Heart right ventricle (tissue), 16 donors: ENCODE measurements around the gene TTC4. TPM values are rescaled to one million over a fixed set of nuclear protein-coding genes. Genes with fewer than 3 reads are reported as not detected.
A peak's percentile ranks its signal among the peaks of the same experiment; 100 is the strongest.

Source experiments
- ATAC-seq, 8 donors: fragments of 200-7000 bp; cut with Tn5 transposase; one replicate each; pipeline ENCODE4 v1.9.1; 2020; ENCODE audit warnings: mild to moderate bottlenecking in 8 of 8, moderate library complexity in 8 of 8, moderate number of reproducible peaks in 1 of 8
- DNase-seq, 2 donors: peaks; one replicate each; pipeline ENCODE4 v3.0.0-alpha.2; 2020
- H3K27ac ChIP-seq, 10 donors: fragments of 200-600 bp; sonication (generic) in 2 of 10; one replicate each; pipeline versions ENCODE4 v1.5.0 to v1.8.0; 2020 to 2022; ENCODE audit warnings: mild to moderate bottlenecking in 3 of 10
- H3K27me3 ChIP-seq, 7 donors: fragments of 200-600 bp; one replicate each; pipeline ENCODE4 v1.8.0; 2021 to 2022; ENCODE audit warnings: mild to moderate bottlenecking in 2 of 7
- H3K36me3 ChIP-seq, 9 donors: fragments of 200-600 bp; sonication (generic) in 1 of 9; one replicate each; pipeline versions ENCODE4 v1.5.0 to v1.8.0; 2020 to 2022; ENCODE audit warnings: mild to moderate bottlenecking in 2 of 9
- H3K4me1 ChIP-seq, 9 donors: fragments of 200-600 bp; sonication (generic) in 1 of 9; one replicate each; pipeline versions ENCODE4 v1.5.0 to v1.8.0; 2020 to 2022; ENCODE audit warnings: mild to moderate bottlenecking in 4 of 9
- H3K4me3 ChIP-seq, 10 donors: fragments of 200-600 bp; sonication (generic) in 2 of 10; one replicate each; pipeline versions ENCODE4 v1.5.0 to v1.8.0; 2020 to 2022; ENCODE audit warnings: mild to moderate bottlenecking in 7 of 10, moderate library complexity in 2 of 10
- H3K9me3 ChIP-seq, 11 donors: fragments of 200-600 bp in 10 of 11; sonication (generic) in 2 of 11; one replicate each; pipeline versions ENCODE4 v1.5.0 to v1.8.0; 2013 to 2022; ENCODE audit warnings: mild to moderate bottlenecking in 2 of 11, control low read depth in 1 of 11, moderate library complexity in 1 of 11
- WGBS, 2 donors: extraction: QIAGEN DNeasy Blood & Tissue Kit; methylation state at CpG; one replicate each; pipeline ENCODE4 v1.1.7; 2013; ENCODE audit warnings: inconsistent platforms in 1 of 2; 5-methylcytosine and 5-hydroxymethylcytosine counted together
- intact Hi-C, 10 donors: fragments of 100-400 bp; cut with DNase I; formaldehyde crosslinking; loops; one replicate each; pipeline versions ENCODE4 v1.11.1 to v1.14.2; 2022
- polyA plus RNA-seq, 2 donors: library from polyadenylated mRNA; stranded (reverse); fragments of 200-250 nt; gene quantifications; one replicate each; pipeline ENCODE4 v1.2.3, GENCODE V29; 2013
- total RNA-seq, 10 donors: library from RNA; stranded (reverse); fragmentation: NEBNext Ultra II Directional in 3 of 10; extraction: Animal tissue kit (Norgen Biotek cat#: 25700) in 3 of 10; gene quantifications; one replicate each; pipeline versions ENCODE4 v1.2.1 to v1.2.4, GENCODE V29; 2021 to 2023
- TF ChIP-seq, protein P1 (sequence below), 9 donors: fragments of 200-600 bp; sonication (generic) in 2 of 9; IDR thresholded peaks; one replicate each; pipeline versions ENCODE4 v1.5.0 to v1.8.0; 2021 to 2022; ENCODE audit warnings: antibody characterized with exemption in 9 of 9, mild to moderate bottlenecking in 5 of 9, moderate library complexity in 1 of 9
- donor health status: Arrhythmogenic right ventricular cardiomyopathy.
- donor health status: ischemic (EF 13 %, LVEDD 7.1; RV severe dilation, severe dysfunction).
- donor health status: healthy with polysubstance abuse.
- donor health status: DM: no; HTN: yes; CAD: no.
- donor health status: DM: no; HTN: no; CAD: no.
- donor health status: ischemic (EF 25% LVEDD 6.9; RV normal size, moderate dysfunction).
- donor health status: ischemic (EF 25% LVEDD 5.7; RV mildly dilated, moderate dysfunction).
- donor health status: healthy.
- donor health status: DM: yes; HTN: yes; CAD: no.
- donor health status: Ischemic cardiomyopathy.
- donor health status: ischemic (EF 35%, LVEDD 5.7; RV mildly dilated, moderate dysfunction).
- donor health status: nonischemic (EF 11% LVEDD 7.7; RV severe dilation, severe dysfunction).
- donor health status: DM: yes; HTN: yes; CAD: no.
- donor health status: PGD.
- donor health status: ischemic (EF 29% LVEDD 5.4; RV normal size, mild dysfunction).
- donor health status: nonischemic (EF 23%, LVEDD 6.1; RV moderate dilation, normal function).

The TTC4 gene
- total and polyA plus RNA-seq, 12 donors = 12.0 to 20.9 (median 15.1) TPM

DNA sequence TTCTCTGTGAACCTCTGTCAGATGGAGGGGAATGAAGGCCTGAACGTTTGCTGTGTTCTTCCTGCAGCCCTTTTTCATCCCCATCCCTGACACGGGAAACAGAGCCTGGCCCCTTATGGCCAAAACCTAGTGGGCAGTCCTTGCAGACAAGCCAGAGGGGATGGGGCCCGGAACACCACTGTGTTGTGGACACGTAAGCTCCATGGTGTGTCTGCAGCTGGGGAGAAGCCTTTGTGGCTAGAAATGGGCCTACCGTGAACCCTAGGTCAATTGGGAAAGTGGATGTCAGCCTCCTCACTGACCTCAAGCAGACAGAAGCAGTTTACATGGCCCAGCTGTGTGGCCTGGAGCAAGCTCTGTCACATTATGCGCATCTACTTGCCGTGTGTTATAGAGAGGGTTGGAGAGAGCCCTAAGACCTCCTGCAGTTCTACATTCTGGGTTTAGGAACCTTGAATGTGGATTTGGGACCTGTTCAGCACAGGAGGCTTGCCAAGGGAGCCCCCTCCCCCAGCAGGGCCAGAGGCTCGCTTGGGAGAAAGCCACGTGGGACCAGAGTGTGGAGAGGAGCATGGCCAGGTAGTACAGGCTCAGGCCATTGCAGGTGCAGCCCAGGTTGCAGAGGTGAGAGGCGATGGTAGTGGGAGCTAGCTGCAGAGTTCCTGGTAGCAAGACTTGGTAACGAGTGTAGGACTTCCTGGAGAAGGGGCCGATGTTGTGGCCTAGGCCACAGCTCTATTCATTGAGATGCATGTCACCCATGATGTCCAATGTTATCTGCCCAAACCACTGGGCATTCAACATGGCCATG is 28.0 kb downstream of the TTC4 start:
- Histone ChIP-seq H3K27me3 (no peaks in the 10 kb centered on the region), H3K4me1 (no peaks in the 10 kb centered on the region), H3K27ac (peak overlapping the region in 1 of 10 donors; percentile 28), H3K36me3 (peaks cover 0 to 53% (median 33%) of the 10 kb centered on the region in 9 donors), H3K4me3 (no peak overlapping the region), H3K9me3 (no peaks in the 10 kb centered on the region)
- DNase-seq (peak in 1 of 2 donors; percentile 9), ATAC-seq (peak in 5 of 8 donors; percentile 38 to 80 (median 55))
- WGBS, 2 donors = 80 to 89% methylated on average over 12 of the region's 12 CpGs
- TF ChIP-seq, protein P1, sequence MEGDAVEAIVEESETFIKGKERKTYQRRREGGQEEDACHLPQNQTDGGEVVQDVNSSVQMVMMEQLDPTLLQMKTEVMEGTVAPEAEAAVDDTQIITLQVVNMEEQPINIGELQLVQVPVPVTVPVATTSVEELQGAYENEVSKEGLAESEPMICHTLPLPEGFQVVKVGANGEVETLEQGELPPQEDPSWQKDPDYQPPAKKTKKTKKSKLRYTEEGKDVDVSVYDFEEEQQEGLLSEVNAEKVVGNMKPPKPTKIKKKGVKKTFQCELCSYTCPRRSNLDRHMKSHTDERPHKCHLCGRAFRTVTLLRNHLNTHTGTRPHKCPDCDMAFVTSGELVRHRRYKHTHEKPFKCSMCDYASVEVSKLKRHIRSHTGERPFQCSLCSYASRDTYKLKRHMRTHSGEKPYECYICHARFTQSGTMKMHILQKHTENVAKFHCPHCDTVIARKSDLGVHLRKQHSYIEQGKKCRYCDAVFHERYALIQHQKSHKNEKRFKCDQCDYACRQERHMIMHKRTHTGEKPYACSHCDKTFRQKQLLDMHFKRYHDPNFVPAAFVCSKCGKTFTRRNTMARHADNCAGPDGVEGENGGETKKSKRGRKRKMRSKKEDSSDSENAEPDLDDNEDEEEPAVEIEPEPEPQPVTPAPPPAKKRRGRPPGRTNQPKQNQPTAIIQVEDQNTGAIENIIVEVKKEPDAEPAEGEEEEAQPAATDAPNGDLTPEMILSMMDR (IDR thresholded peaks at IDR 0.05) = no peak
- intact Hi-C loops = no loop called here

DNA sequence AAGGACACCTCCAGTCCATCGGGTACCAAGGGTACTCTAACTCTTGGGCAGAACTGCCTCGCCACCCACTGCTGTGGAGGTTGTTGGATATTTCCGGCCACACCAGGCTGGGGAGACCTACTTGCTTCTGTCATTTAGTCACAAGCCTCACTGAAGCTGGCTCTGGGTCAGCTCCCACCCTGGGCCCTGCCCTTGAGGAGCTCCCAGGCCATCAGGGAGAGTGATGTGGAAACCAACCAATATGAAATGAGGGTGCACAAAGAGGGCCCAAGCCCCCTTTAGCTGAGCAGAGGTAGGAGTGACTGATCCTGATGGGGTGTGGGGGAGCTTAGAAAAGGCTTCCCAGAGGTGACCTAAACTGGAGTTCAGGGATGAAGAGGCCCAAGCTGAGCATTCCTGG is 29.0 kb downstream of the TTC4 start:
- no peak overlapping the region for H3K4me3 ChIP-seq
- no peaks in the 10 kb centered on the region for H3K4me1 ChIP-seq
- H3K27ac ChIP-seq = no peak overlapping the region
- H3K36me3 ChIP-seq = peaks cover 0 to 42% (median 23%) of the 10 kb centered on the region in 9 donors
- no peak for DNase-seq
- no peaks in the 10 kb centered on the region for H3K27me3 ChIP-seq
- WGBS, 2 donors = 96 to 97% methylated on average over 3 of the region's 3 CpGs
- H3K9me3 ChIP-seq = no peaks in the 10 kb centered on the region
- intact Hi-C loops = no loop called here
- no peak for ATAC-seq
- TF ChIP-seq, protein P1 (IDR thresholded peaks at IDR 0.05) = no peak

DNA sequence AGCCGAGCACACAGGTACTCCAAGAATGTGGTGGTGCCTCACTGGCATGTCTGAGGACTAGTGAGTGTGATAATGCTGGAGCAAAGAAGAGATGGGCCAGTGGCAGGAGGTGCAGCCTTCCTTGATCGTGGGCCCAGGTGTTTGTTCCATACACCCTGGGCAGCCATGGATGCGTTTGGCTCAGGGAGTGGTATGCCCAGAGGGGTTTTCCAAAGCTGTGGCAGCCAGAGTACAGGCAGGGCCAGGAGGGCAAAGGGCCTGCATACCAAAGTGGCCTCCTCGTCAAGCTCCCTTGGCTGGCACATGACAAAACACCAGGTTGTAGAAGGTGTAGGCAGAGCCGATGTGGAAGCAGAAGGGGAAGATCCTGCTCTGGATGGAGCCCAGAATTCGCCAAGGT is 29.6 kb downstream of the TTC4 start:
- no peak for ATAC-seq
- H3K4me3 ChIP-seq = no peak overlapping the region
- H3K9me3 ChIP-seq = no peaks in the 10 kb centered on the region
- DNase-seq = no peak
- H3K27me3 ChIP-seq = no peaks in the 10 kb centered on the region
- peaks cover 0 to 37% (median 17%) of the 10 kb centered on the region in 9 donors for H3K36me3 ChIP-seq
- TF ChIP-seq, protein P1 (IDR thresholded peaks at IDR 0.05) = no peak
- intact Hi-C loops = no loop called here
- H3K27ac ChIP-seq = no peak overlapping the region
- WGBS, 2 donors = 88 to 89% methylated on average over 6 of the region's 6 CpGs
- no peaks in the 10 kb centered on the region for H3K4me1 ChIP-seq

DNA sequence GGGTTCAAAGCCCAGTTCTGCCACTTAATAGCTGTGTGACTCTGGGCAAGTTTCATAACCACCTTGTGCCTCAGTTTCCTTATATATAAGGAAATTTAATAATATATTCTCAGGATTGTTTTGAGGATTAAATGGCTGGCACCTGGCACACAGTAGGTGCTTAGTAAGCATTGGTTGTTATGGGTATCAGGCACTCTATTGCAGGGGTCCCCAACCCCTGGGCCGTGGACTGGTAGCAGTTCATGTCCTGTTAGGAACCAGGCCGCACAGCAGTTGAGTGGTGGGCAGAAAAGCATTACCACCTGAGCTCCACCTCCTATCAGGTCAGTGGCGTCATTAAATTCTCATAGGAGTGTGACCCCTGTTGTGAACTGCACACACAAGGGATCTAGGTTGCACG is 30.2 kb downstream of the TTC4 start:
- H3K36me3 ChIP-seq = peaks cover 0 to 31% (median 17%) of the 10 kb centered on the region in 9 donors
- no peak overlapping the region for H3K4me3 ChIP-seq
- H3K27ac ChIP-seq = no peak overlapping the region
- WGBS, 2 donors = 97 to 98% methylated on average over 4 of the region's 4 CpGs
- intact Hi-C loops = no loop called here
- H3K9me3 ChIP-seq = no peaks in the 10 kb centered on the region
- no peaks in the 10 kb centered on the region for H3K27me3 ChIP-seq
- ATAC-seq (no peak), DNase-seq (no peak)
- no peaks in the 10 kb centered on the region for H3K4me1 ChIP-seq
- TF ChIP-seq, protein P1 (IDR thresholded peaks at IDR 0.05) = no peak
